ENCODE results near the gene MRPS25.

Gene MRPS25

GRCh38 chr3:15064835-15065549 is at the start of gene MRPS25:
Gene MRPS25, minus strand, starts transcription at chr3:15065315. Its CDS starts 121 bp downstream, at chr3:15065194.
- peak; percentile 80 for DNase-seq (ENCODE audit: low read depth)

GRCh38 chr3:15113884-15114283 is 48.8 kb upstream of the MRPS25 start:
- DNase-seq (ENCODE audit: low read depth): no peak

GRCh38 chr3:15113471-15113870 is 48.4 kb upstream of the MRPS25 start:
- no peak for DNase-seq (ENCODE audit: low read depth)

GRCh38 chr3:15112011-15112410 is 46.9 kb upstream of the MRPS25 start:
- DNase-seq (ENCODE audit: low read depth): no peak

- no peak for DNase-seq (ENCODE audit: low read depth)
Measured at GRCh38 chr3:15110206-15110605, 45.1 kb upstream of the MRPS25 start.

GRCh38 chr3:15108869-15109268 is 43.8 kb upstream of the MRPS25 start:
- DNase-seq (ENCODE audit: low read depth): no peak

GRCh38 chr3:15108082-15108545 is 43.0 kb upstream of the MRPS25 start:
- DNase-seq (ENCODE audit: low read depth): peak; percentile 68

GRCh38 chr3:15107075-15107947 is 42.2 kb upstream of the MRPS25 start:
- DNase-seq (ENCODE audit: low read depth): no peak

- no peak for DNase-seq (ENCODE audit: low read depth)
Measured at GRCh38 chr3:15102836-15103235, 37.7 kb upstream of the MRPS25 start.

GRCh38 chr3:15102256-15102655 is 37.1 kb upstream of the MRPS25 start:
- no peak for DNase-seq (ENCODE audit: low read depth)

- no peak for DNase-seq (ENCODE audit: low read depth)
Measured at GRCh38 chr3:15099364-15100098, 34.4 kb upstream of the MRPS25 start.

GRCh38 chr3:15098503-15099363 is 33.6 kb upstream of the MRPS25 start, which contains the start of gene RBSN:
Gene RBSN, minus strand, starts transcription at chr3:15099148. Its CDS starts 3,028 bp downstream, at chr3:15096120.
- peak; percentile 85 for DNase-seq (ENCODE audit: low read depth)

GRCh38 chr3:15097891-15098290 is 32.8 kb upstream of the MRPS25 start:
- DNase-seq (ENCODE audit: low read depth): no peak

GRCh38 chr3:15096046-15096445 is 30.9 kb upstream of the MRPS25 start:
- no peak for DNase-seq (ENCODE audit: low read depth)

- no peak for DNase-seq (ENCODE audit: low read depth)
Measured at GRCh38 chr3:15094187-15094875, 29.2 kb upstream of the MRPS25 start.

- DNase-seq (ENCODE audit: low read depth): no peak
Measured at GRCh38 chr3:15092686-15093085, 27.6 kb upstream of the MRPS25 start.

GRCh38 chr3:15091575-15091974 is 26.5 kb upstream of the MRPS25 start:
- DNase-seq (ENCODE audit: low read depth): no peak

- no peak for DNase-seq (ENCODE audit: low read depth)
Measured at GRCh38 chr3:15089201-15089600, 24.1 kb upstream of the MRPS25 start.

- no peak for DNase-seq (ENCODE audit: low read depth)
Measured at GRCh38 chr3:15086699-15087098, 21.6 kb upstream of the MRPS25 start.

GRCh38 chr3:15086263-15086662 is 21.1 kb upstream of the MRPS25 start:
- no peak for DNase-seq (ENCODE audit: low read depth)

- DNase-seq (ENCODE audit: low read depth): no peak
Measured at GRCh38 chr3:15083252-15083651, 18.1 kb upstream of the MRPS25 start.
